GM19239 (cell line): Measurements from ENCODE around the gene RSF1.

Experiments
- DNase-seq: peaks from one replicate; pipeline ENCODE4 v3.0.0; 2011; ENCODE audit warnings: low spot score; ENCODE audit not compliant: insufficient read length
- FAIRE-seq: peaks from 2 replicates; lab custom pipeline; 2011; peaks lifted over from hg19 to GRCh38; lab: Jason Lieb, UNC

Gene RSF1

DNA sequence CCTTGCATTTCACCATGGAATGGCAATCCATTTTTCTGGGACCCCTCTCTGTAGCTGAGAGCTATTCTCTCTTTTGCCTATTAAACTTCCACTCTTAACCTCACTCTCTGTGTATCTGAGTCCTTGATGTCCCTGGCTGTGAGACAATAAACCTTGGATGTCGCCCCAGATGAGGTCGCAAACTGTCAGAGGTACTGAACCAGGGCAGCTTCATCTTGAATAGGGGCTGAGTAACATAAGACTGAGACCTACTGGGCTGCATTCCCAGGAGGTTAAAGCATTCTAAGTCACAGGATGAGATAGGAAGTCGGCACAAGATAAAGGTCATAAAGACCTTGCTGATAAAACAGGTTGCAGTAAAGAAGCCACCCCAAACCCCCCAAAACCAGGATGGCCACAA is 68.0 kb downstream of the RSF1 start:
- no peak for FAIRE-seq
- DNase-seq = no peak

DNA sequence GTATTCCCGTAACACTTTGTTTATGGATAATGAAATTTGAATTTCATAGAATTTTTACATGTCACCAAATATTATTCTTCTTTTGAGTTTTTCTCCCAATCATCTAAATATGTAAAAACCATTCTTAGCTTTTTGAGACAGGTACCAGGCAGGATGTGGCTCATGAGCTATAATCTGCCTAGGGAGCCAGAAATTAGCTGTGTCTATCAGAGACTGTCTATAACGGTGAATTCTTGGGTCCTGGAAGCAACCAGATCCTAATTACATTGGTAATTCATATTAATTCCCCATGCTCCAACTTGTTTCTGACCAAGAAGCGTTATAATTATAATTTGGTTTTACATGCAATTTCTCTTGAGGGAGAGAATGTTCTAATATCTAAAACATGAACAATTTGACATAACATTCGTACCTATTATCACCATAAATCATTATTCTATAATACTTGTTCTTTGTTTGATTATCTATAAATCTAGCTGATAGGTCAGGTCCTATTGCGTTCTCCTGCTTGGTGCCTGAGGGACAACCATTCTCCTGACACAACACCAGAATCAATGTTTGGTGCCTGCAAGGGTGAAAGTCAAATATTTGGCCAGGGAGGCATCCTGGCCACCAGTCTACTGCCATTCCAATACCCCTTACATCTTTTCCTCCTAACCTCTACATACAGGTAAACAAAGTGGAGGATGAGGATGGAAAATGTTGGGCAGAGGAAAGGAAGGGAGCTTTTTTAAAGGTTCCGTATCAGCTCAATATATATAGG is 69.9 kb downstream of the RSF1 start:
- FAIRE-seq = no peak
- no peak for DNase-seq

DNA sequence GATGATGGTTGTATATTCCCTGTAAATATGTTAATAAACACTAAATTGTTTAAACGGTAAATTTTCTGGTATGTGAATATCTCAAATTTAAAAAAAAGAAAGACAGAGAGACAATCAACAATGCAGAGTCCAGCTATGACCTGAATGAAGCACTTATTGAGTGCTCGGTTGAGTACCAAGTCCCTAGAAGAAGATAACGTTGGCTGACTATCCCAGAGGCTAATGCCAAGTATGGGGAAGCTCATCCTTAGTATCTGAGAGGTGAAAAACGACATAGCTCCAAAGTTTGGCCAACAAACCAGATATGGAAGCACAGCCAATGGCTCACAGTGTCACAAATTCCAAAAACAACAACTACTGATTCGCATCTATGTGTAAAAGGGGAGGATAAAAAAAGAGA is 71.3 kb downstream of the RSF1 start:
- no peak for DNase-seq
- FAIRE-seq = no peak

DNA sequence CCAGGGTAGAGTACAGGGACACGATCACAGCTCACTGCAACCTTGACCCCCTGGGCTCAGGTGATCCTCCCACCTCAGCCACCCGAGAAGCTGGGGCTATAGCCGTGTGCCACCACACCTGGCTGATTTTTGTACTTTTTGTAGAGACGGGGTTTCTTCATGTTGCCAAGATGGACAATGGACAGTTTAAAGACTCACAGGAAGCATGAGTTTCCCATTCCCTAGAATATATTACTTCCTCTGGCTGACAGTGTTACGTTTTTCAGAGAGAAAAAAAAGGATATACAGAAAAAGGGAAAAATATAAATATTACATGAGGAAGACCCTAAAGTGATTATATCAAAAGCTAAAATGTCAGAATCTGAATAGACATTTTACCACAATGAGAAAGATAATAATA is 72.3 kb downstream of the RSF1 start:
- DNase-seq = no peak
- no peak for FAIRE-seq

DNA sequence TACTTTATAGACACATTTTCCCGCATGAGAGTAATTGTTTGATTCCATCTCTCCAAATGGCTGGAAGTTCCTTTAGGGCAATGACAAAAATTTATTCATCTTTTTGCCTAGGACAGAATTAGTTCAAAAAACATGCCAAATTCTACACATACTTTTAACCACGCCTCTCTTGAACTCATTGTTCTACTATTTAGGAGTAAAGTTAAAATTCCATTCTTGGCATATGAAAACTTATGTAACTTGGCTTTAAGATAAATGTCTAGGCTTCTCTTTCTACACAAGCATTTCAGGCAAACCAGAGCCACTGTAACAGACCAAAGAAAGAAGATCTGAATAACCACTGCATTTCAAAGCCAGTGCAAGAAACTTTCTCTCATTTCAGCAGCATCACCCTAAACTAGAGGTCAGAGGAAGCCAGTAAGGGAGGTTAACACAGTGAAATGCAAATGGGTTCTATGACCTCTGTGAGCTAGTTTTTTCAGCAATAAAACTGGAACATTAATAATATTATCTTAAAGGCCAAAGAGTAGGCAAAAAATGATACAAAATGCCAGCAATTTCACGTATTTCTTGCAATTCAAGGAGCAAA is 73.0 kb downstream of the RSF1 start:
- DNase-seq (no peak), FAIRE-seq (no peak)

DNA sequence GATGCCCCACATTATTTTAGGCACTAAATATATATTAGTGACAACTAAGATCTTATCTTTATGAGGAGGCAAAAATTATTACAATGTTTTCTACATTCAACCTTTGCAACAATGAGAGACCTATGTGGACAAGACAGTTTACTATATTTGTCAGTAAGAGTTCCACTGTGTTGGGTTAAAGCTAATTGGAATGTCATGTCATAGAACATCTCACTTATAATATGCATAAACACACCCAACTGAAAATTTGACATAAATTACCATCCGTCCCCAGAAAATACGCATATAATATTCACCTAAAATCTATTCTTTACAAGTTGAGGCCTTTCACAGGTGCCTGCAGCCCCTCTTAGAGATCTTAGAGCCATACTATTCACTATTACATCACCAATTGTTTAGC is 84.0 kb downstream of the RSF1 start:
- no peak for FAIRE-seq
- DNase-seq = no peak

DNA sequence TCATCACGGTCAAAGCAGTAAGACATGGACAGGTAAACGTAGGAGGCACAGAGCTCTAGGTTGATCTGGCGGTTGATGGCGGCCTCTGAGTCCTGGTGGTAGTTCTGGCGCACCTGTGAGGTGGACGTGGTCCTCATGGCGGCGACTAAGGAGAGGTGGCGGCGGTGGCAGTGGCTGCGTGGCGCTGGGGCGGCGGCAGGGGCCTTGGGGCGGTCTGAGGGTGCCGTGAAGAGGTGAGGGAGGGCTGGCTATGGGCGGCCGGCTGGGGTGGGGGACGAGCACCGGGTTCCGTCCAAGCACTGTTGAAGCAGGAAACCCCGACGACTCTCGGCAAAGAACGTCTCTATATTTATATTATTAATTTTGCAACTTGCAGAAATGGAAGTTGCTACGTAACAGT is 85.6 kb downstream of the RSF1 start:
- FAIRE-seq (no peak), DNase-seq (no peak)

DNA sequence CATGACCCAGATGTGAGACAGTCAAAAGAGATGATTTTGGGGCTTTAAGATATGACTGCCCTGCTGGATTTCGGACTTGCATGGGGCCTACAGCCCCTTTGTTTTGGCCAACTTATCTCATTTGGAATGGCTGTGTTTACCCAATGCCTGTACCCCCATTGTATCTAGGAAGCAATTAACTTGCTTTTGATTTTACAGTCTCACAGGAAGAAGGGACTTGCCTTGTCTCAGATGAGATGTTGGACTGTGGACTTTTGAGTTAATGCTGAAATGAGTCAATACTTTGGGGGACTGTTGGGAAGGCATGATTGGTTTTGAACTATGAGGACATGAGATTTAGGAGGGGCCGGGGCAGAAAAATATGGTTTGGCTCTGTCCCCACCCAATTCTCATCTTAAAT is 88.4 kb downstream of the RSF1 start:
- FAIRE-seq (no peak), DNase-seq (no peak)

DNA sequence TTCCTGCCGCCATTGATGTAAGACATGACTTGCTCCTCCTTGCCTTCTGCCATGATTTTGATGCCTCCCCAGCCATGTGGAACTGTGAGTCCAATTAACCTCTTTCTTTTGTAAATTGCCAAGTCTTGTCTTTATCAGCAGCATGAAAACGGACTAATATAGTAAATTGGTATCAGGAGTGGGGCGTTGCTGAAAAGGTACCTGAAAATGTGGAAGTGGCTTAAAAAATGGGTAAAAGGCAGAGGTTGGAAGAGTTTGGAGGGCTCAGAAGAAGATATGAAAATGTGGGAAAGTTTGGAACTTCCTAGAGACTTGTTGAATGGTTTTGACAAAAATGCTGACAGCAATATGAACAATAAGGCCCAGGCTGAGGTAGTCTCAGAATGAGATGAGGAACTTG is 89.7 kb downstream of the RSF1 start:
- FAIRE-seq (no peak), DNase-seq (no peak)

DNA sequence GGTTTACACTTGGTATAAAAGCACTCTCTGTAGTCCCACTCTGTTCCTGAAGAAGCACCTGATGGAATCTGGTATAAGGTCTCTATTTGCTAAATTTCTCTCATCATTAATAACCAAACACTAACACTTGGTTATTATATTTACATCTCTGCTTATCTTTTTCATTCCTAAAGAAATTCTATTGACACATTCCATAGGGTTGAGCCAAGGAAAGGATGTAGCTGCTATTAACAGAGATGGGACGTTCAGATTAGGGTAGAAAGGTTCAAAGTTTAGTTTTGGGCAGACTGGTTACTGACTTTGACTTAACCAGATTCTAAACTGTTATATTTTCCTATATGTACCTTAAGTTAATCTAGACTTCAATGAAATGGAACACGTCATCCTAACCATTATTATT is 91.5 kb downstream of the RSF1 start:
- DNase-seq = no peak
- no peak for FAIRE-seq

DNA sequence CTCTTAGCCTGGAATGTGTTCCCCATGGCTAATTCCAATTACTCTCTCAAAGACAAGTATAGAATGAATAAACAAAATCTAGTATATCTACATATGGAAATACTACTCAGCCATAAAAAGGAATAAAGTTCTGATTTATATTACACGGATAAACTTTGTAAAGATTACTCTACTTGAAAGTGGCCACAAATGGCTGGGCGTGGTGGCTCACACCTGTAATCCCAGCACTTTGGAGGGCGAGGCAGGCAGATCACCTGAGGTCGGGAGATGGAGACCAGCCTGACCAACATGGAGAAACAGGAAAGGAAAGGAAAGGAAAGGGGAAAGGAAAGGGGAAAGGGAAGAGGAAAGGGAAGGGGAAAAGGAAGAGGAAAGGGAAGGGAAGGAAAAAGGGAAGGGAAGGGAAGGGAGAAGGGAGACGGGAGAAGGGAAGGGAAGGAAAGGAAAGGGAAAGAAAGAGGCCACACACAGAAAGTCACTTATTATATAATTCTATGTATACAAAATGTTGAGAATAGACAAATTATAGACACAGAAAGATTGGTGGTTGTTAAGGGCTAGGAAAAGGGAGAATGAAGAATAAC is 92.2 kb downstream of the RSF1 start:
- DNase-seq (no peak), FAIRE-seq (no peak)

DNA sequence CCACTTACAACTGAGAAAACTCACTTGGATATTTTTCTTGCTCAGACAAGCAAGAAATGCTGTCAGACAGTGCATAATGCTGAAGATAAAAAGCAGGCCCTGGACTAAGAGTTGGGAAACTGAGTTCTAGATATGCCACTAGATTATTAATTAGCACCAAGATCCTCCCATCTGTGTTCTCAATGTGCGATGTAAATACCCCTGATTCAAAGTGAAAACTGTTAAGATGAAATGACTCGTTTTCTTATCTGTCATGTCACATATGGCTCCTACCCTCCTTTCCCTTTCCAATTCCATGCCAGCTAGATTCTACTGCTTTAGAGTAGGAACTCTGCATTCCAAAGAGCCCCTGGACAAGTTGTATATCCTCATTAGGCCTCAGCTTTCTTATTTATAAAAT is 94.0 kb downstream of the RSF1 start:
- DNase-seq = no peak
- peak; percentile 61 for FAIRE-seq

DNA sequence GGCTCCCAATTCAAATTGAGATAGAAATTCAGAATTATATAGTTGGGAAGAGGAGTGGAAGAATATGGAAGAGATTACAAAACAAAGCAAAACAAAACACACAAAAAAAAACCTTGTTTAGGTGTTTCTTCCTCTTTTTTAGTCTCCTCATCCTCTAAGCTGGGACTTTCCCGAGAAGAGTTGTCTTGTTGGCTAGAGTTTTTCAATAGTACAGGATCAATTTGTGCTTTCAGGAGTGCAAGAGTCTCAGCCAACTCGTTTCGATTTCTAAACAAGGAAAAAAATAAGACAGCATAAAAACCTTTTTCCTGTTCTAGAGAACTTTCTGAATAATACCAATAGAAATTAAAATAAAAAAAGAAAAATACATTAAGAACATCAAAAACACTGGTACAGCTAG is 95.1 kb downstream of the RSF1 start:
- DNase-seq (no peak), FAIRE-seq (peak; percentile 81)

DNA sequence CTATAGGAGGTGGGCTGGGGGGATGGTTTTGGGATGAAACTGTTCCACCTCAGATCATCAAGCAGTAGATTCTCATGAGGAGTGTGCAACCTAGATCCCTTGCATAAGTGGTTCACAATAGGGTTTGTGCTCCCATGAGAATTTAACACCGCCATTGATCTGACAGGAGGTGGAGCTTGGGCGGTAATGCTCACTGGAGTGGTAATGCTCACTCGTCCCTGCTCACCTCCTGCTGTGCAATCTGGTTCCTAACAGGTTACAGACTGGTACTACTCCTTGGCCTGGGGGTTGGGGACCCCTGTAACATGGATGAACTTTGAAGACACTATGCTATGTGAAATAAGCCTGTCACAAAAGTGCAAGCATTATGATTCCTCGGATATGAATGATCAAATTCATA is 95.9 kb downstream of the RSF1 start:
- DNase-seq (no peak), FAIRE-seq (peak; percentile 21)

DNA sequence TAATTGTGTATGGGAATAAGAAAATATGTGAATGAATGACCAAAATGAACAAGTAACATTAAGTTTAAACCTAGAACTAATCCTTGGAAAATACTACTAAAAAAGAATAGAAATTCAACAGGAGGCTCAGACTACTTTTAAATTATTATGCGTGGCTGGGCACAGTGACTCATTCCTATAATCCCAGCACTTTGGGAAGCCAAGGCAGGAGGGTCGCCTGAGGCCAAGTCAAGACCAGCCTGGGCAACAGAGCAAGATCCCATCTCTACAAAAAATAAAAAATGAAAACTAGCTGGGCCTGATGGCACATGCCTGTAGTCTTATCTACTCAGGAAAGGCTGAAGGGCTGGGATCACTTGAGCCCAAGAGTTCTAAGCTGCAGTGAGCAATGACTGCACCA is 97.5 kb downstream of the RSF1 start:
- DNase-seq (no peak), FAIRE-seq (no peak)

DNA sequence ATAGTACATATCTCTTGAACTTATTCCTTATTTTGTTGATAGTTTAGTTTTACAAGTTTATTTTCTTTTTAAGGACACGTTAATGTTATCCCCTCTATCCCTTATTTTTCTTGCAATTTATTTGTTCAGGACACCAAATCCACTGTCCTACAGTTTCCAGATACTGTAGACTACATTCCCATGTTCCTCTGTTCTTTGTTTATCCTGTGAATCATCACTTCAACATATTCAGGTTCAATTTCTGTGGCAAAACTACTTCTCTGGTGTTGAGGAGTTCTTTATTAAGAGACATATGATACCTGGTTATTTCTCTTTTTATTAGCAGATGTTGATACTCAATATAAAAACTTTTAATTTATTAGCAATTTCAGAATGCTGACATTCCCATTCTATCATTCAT is 110.2 kb downstream of the RSF1 start:
- no peak for FAIRE-seq
- DNase-seq = no peak

DNA sequence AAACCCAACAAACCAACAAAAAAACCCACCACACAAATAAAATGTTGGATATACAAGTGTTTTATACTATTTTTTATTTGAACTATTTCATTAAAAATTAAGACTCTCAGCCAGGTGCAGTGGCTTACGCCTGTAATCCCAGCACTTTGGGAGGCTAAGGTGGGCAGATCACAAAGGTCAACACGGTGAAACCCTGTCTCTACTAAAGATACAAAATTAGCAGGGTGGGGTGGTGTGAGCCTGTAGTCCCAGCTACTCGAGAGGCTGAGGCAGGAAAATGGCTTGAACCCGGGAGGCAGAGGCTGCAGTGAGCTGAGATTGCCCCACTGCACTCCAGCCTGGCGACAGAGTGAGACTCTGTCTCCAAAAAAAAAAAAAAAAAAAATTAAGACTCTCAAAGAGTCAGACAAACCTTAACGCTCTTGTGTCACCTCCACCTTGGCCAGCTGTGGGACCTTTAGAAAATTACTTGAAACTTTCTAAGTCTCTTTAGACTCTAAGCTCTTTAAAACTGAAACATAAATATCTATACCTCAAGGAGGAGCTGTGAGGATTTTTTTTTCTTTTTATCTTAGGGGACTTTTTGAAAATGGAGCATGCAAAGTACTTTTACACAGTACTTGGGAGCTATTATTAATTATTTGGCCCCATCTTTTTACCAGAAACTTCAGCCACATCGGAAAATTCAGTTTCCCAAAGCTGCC is 114.5 kb downstream of the RSF1 start:
- DNase-seq (no peak), FAIRE-seq (no peak)

DNA sequence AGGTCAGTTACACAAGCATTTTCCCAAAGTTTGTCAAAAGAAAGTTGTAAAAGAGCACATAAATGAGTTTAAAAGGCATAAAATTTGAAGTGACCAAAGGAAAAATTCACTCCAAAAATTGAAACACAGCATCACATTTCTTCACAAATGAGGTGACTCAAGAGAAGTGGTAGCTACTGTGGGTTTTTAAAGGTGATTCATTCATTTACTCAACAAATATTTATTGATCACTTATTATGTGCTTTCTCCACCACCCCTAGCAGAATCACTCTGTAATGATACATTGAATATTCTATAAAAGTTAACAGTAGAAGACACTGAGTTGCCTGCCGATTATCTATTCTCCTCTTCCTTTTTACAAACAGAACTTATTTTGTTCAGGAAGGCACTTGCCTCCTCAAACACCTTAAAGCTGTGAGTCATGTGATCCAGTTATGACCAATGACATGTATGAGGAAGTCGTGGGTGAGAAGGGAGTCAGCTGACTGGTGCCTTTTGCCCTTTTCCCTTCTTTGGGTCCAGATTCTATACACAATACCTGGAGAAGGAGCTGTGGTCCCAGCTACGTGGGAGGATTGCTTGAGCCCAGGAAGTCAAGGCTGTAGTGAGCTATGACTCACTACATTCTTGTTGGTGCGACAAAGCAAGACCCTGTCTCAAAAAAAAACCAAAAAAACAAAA is 115.2 kb downstream of the RSF1 start:
- FAIRE-seq (no peak), DNase-seq (no peak)

DNA sequence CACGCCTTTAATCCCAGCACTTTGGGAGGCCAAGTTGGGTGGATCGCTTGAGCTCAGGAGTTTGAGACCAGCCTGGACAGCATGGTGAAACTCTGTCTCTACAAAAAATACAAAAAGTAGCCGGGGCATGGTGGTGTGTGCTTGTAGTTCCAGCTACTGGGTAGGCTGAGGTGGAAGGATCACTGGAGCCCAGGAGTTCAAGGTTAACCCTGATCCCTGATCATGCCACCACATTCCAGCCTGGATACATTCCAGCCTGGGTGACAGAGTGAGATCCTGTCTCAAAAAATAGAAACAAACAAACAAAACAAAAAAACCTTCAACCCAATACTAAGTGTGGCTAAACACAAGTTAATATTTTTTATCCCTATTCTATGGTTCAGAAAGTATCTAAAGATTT is 116.5 kb downstream of the RSF1 start:
- no peak for DNase-seq
- no peak for FAIRE-seq

DNA sequence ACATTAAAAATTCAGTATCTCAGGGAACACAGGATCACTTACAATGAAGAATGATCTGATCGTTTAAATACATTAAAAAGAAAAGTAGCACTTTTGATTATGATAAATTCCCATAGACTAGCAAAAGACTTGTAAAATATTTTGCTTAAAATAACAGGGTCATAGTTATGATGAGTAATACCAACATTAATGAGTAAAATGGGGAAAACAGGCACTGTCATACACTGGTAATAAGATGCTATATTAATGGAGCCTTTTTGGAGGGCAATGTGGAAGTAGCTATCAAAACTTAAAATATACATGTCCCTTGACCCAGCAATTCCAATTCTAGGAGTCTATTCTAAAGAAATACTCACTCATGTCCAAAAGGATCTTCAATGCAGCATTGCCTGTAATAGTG is 121.1 kb downstream of the RSF1 start:
- DNase-seq (no peak), FAIRE-seq (no peak)

DNA sequence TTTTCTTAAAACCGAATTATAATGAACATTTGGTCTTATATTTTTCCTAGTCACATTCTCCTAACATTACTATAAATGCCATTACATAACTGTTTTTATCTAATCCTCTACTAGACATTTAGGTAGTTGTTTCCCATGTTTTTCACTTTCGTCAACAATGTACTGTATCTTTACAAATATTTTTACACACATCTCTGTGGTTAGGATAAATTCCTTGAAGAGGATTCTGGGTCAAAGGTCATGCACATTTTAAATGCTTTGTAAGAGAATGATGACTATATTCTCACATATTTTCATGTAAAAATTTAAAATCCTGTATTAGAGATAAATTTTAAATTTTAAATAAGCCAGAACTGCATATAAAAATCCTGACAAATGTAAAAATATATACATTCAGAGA is 121.6 kb downstream of the RSF1 start:
- DNase-seq (no peak), FAIRE-seq (no peak)
